RWPE2 (cell line): ENCODE measurements around the gene CDCA3.

ENCODE experiments used
- ATAC-seq: fragments of 200-7000 bp; cut with Tn5 transposase; 3 replicates; pipeline ENCODE4 v1.9.1; 2021; ENCODE audit warnings: low read depth
- DNase-seq: peaks from one replicate; pipeline ENCODE4 v3.0.0-alpha.2; 2020; ENCODE audit warnings: low spot score
- H3K27ac ChIP-seq: fragments of 450-650 bp; 2 replicates; pipeline ENCODE4 v1.5.1; 2017; ENCODE audit warnings: mild to moderate bottlenecking; ENCODE audit not compliant: poor library complexity, severe bottlenecking
- H3K27me3 ChIP-seq: fragments of 250-450 bp; sonication (Bioruptor Pico); 2 replicates; pipeline ENCODE4 v1.5.1; 2021; ENCODE audit warnings: mild to moderate bottlenecking, moderate library complexity; ENCODE audit not compliant: insufficient read depth, poor library complexity, severe bottlenecking
- H3K36me3 ChIP-seq: fragments of 250-450 bp; sonication (Bioruptor Pico); 2 replicates; pipeline ENCODE4 v1.5.1; 2020; ENCODE audit warnings: low read depth, mild to moderate bottlenecking, moderate library complexity
- H3K4me1 ChIP-seq: fragments of 250-450 bp; sonication (Bioruptor Pico); 2 replicates; pipeline ENCODE4 v1.5.1; 2021; ENCODE audit warnings: mild to moderate bottlenecking, moderate library complexity; ENCODE audit not compliant: insufficient read depth, poor library complexity, severe bottlenecking
- H3K4me3 ChIP-seq: fragments of 250-450 bp; sonication (Bioruptor Pico); 2 replicates; pipeline ENCODE4 v1.5.1; 2021; ENCODE audit warnings: mild to moderate bottlenecking, moderate library complexity; ENCODE audit not compliant: severe bottlenecking
- H3K9me3 ChIP-seq: fragments of 250-450 bp; sonication (Bioruptor Pico); 2 replicates; pipeline ENCODE4 v1.5.1; 2021; ENCODE audit warnings: mild to moderate bottlenecking, moderate library complexity; ENCODE audit not compliant: severe bottlenecking
- TF ChIP-seq, protein P1 (sequence below): fragments of 450-650 bp; IDR thresholded peaks from one replicate; pipeline ENCODE4 v1.5.1; 2017; ENCODE audit warnings: mild to moderate bottlenecking, moderate library complexity; ENCODE audit not compliant: poor library complexity, severe bottlenecking

The CDCA3 gene

GRCh38 chr12:6818222-6818621 is 32.9 kb downstream of the CDCA3 start:
- Histone ChIP-seq H3K27me3 (peaks cover 17% of the 10 kb centered on the region), H3K36me3 (no peaks in the 10 kb centered on the region), H3K27ac (no peak overlapping the region), H3K4me1 (no peaks in the 10 kb centered on the region), H3K9me3 (no peaks in the 10 kb centered on the region), H3K4me3 (no peak overlapping the region)
- DNase-seq, result no peak
- TF ChIP-seq, protein P1, sequence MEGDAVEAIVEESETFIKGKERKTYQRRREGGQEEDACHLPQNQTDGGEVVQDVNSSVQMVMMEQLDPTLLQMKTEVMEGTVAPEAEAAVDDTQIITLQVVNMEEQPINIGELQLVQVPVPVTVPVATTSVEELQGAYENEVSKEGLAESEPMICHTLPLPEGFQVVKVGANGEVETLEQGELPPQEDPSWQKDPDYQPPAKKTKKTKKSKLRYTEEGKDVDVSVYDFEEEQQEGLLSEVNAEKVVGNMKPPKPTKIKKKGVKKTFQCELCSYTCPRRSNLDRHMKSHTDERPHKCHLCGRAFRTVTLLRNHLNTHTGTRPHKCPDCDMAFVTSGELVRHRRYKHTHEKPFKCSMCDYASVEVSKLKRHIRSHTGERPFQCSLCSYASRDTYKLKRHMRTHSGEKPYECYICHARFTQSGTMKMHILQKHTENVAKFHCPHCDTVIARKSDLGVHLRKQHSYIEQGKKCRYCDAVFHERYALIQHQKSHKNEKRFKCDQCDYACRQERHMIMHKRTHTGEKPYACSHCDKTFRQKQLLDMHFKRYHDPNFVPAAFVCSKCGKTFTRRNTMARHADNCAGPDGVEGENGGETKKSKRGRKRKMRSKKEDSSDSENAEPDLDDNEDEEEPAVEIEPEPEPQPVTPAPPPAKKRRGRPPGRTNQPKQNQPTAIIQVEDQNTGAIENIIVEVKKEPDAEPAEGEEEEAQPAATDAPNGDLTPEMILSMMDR, result no peak
- ATAC-seq, result no peak

GRCh38 chr12:6817662-6818157 is 33.4 kb downstream of the CDCA3 start:
- DNase-seq (no peak), ATAC-seq (no peak)
- Histone ChIP-seq H3K27ac (no peak overlapping the region), H3K27me3 (peaks cover 12% of the 10 kb centered on the region), H3K4me3 (no peak overlapping the region), H3K4me1 (no peaks in the 10 kb centered on the region), H3K36me3 (no peaks in the 10 kb centered on the region), H3K9me3 (no peaks in the 10 kb centered on the region)
- TF ChIP-seq, protein P1, result no peak

GRCh38 chr12:6817098-6817497 is 34.0 kb downstream of the CDCA3 start:
- TF ChIP-seq, protein P1, result no peak
- DNase-seq, result no peak
- H3K27me3 ChIP-seq, result peaks cover 6% of the 10 kb centered on the region
- no peak for ATAC-seq
- H3K4me3 ChIP-seq, result no peak overlapping the region
- no peak overlapping the region for H3K27ac ChIP-seq
- no peaks in the 10 kb centered on the region for H3K4me1 ChIP-seq
- no peaks in the 10 kb centered on the region for H3K9me3 ChIP-seq
- no peaks in the 10 kb centered on the region for H3K36me3 ChIP-seq

DNA sequence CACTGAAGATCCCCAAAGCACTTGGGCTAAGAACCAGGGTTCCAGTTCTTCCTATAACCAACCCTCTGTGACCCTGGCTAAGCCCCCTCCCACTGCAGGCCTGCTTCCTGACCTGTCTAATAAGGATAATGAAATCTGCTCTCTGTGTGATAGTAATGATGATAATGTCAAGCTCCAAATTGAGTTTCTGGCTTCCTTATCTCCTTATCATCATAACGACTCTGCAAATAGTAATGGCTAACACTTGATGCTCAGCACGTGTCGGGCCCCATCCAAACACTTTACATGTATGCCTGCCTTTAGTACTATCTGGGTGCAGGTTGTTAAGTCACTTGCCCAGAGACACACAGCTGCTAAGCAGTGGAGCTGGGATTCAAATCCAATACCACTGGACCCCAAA is 34.5 kb downstream of the CDCA3 start:
- no peaks in the 10 kb centered on the region for H3K4me1 ChIP-seq
- no peak for DNase-seq
- no peaks in the 10 kb centered on the region for H3K9me3 ChIP-seq
- no peak for ATAC-seq
- H3K36me3 ChIP-seq, result no peaks in the 10 kb centered on the region
- no peak overlapping the region for H3K27ac ChIP-seq
- H3K27me3 ChIP-seq, result peaks cover 3% of the 10 kb centered on the region
- H3K4me3 ChIP-seq, result no peak overlapping the region
- TF ChIP-seq, protein P1, result no peak

DNA sequence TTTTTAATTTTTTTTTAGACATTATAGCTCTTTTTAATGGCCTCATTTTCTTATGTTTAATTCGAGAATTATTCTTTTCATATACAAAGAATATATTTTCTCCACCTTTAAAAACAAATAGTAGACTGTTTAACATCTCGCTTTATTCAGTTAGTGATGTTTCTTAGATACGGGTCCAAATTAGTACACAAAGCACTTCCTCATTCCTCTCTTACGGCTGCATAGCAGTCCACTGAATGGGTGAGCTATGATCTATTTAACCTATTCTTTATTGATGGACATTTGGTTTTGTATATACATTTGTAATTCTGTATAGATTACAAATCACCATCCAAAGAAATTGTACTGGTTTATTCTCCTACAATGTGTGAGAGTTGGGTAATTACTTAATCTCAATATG is 37.7 kb downstream of the CDCA3 start:
- H3K4me1 ChIP-seq, result no peaks in the 10 kb centered on the region
- H3K4me3 ChIP-seq, result no peak overlapping the region
- H3K36me3 ChIP-seq, result no peaks in the 10 kb centered on the region
- ATAC-seq, result no peak
- H3K9me3 ChIP-seq, result no peaks in the 10 kb centered on the region
- no peaks in the 10 kb centered on the region for H3K27me3 ChIP-seq
- DNase-seq, result no peak
- H3K27ac ChIP-seq, result no peak overlapping the region
- TF ChIP-seq, protein P1, result no peak
